CD14-positive monocyte (primary cell): ENCODE results near the gene NEK6. TPM values are rescaled to one million over a fixed set of nuclear protein-coding genes. Genes with fewer than 3 reads are reported as not detected.

Source experiments
- DNase-seq, 3 donors: peaks; one replicate each; pipeline ENCODE4 v3.0.0-alpha.2; 2011 to 2022
- H2AFZ ChIP-seq: 2 replicates; pipeline ENCODE4 v1.6.0; 2012; ENCODE audit warnings: mild to moderate bottlenecking, low read depth, low read length, inconsistent platforms; ENCODE audit not compliant: insufficient read depth, poor library complexity, severe bottlenecking
- H3K27ac ChIP-seq, 2 donors: 1 replicate in 1 of 2; 2 replicates in 1 of 2; pipeline ENCODE4 v1.5.1; 2012 to 2013; ENCODE audit warnings: low read length in 2 of 2, control low read depth in 1 of 2, inconsistent platforms in 1 of 2, low read depth in 1 of 2, mild to moderate bottlenecking in 1 of 2
- H3K27me3 ChIP-seq, 2 donors: one replicate each; pipeline versions ENCODE4 v1.6.0 to v1.6.1; 2011 to 2013; ENCODE audit warnings: low read length in 2 of 2; ENCODE audit not compliant: control insufficient read depth in 2 of 2, insufficient read depth in 2 of 2
- H3K36me3 ChIP-seq, 2 donors: replicated peaks in 1 of 2; 1 replicate in 1 of 2; 2 replicates in 1 of 2; pipeline versions ENCODE4 v1.5.1 to v1.6.1; 2012 to 2013; ENCODE audit warnings: low read length in 2 of 2, control low read depth in 1 of 2, inconsistent platforms in 1 of 2, mild to moderate bottlenecking in 1 of 2; ENCODE audit not compliant: insufficient read depth in 2 of 2, control insufficient read depth in 1 of 2
- H3K4me1 ChIP-seq, 2 donors: 1 replicate in 1 of 2; 2 replicates in 1 of 2; pipeline versions ENCODE4 v1.5.1 to v1.6.1; 2012 to 2013; ENCODE audit warnings: low read length in 2 of 2, control low read depth in 1 of 2, inconsistent platforms in 1 of 2, mild to moderate bottlenecking in 1 of 2, moderate library complexity in 1 of 2; ENCODE audit not compliant: insufficient read depth in 2 of 2, control insufficient read depth in 1 of 2
- H3K4me2 ChIP-seq: replicated peaks from 2 replicates; pipeline ENCODE3; 2012; ENCODE audit warnings: low read length, moderate library complexity, mild to moderate bottlenecking; ENCODE audit not compliant: poor library complexity, severe bottlenecking; ENCODE audit errors: extremely low read depth
- H3K4me3 ChIP-seq, 3 experiments: fragments of 200-600 bp in 1 of 3; sonication (generic) in 1 of 3; replicated peaks in 1 of 3; 1 replicate in 2 of 3; 2 replicates in 1 of 3; pipeline ENCODE4 v1.5.1; 2011 to 2013; ENCODE audit warnings: low read length in 3 of 3, mild to moderate bottlenecking in 3 of 3, control low read depth in 2 of 3, low read depth in 2 of 3, inconsistent platforms in 1 of 3, moderate library complexity in 1 of 3
- H3K79me2 ChIP-seq: 2 replicates; pipeline ENCODE4 v1.6.0; 2012; ENCODE audit warnings: mild to moderate bottlenecking, control low read depth, inconsistent platforms, low read length, moderate library complexity; ENCODE audit not compliant: insufficient read depth
- H3K9ac ChIP-seq: 2 replicates; pipeline ENCODE4 v1.6.0; 2017; ENCODE audit warnings: low read length, mild to moderate bottlenecking; ENCODE audit not compliant: insufficient read depth, poor library complexity, severe bottlenecking
- H3K9me3 ChIP-seq, 2 donors: replicated peaks in 1 of 2; 1 replicate in 1 of 2; 2 replicates in 1 of 2; pipeline versions ENCODE4 v1.5.1 to v1.6.1; 2012 to 2013; ENCODE audit warnings: low read length in 2 of 2, control low read depth in 1 of 2; ENCODE audit not compliant: control insufficient read depth in 1 of 2, insufficient read depth in 1 of 2
- H4K20me1 ChIP-seq: 2 replicates; pipeline ENCODE4 v1.6.0; 2012; ENCODE audit warnings: mild to moderate bottlenecking, low read length, control low read depth, moderate library complexity; ENCODE audit not compliant: insufficient read depth
- H3K27ac Mint-ChIP-seq, 7 donors: one replicate each; pipeline ENCODE4 v1.8.0; 2020; ENCODE audit warnings: mild to moderate bottlenecking in 7 of 7, mixed read lengths in 7 of 7, moderate library complexity in 6 of 7, inconsistent platforms in 2 of 7
- H3K27me3 Mint-ChIP-seq, 3 donors: one replicate each; pipeline ENCODE4 v1.8.0; 2021 to 2022; ENCODE audit warnings: low read depth in 3 of 3, mild to moderate bottlenecking in 3 of 3, mixed read lengths in 3 of 3, moderate library complexity in 3 of 3, inconsistent platforms in 1 of 3
- H3K36me3 Mint-ChIP-seq, 2 donors: one replicate each; pipeline ENCODE4 v1.8.0; 2020; ENCODE audit warnings: mixed read lengths in 2 of 2, inconsistent platforms in 1 of 2, mild to moderate bottlenecking in 1 of 2
- H3K4me1 Mint-ChIP-seq: one replicate; pipeline ENCODE4 v1.8.0; 2020; ENCODE audit warnings: mild to moderate bottlenecking, mixed read lengths
- H3K4me3 Mint-ChIP-seq, 2 donors: one replicate each; pipeline ENCODE4 v1.8.0; 2020; ENCODE audit warnings: mild to moderate bottlenecking in 2 of 2, mixed read lengths in 2 of 2, moderate library complexity in 1 of 2
- H3K9me3 Mint-ChIP-seq, 7 donors: one replicate each; pipeline ENCODE4 v1.8.0; 2020 to 2022; ENCODE audit warnings: mixed read lengths in 7 of 7, mild to moderate bottlenecking in 6 of 7, moderate library complexity in 6 of 7, inconsistent platforms in 2 of 7
- CTCF ChIP-seq: fragments of 200-600 bp; IDR thresholded peaks from one replicate; pipeline ENCODE4 v1.8.0; 2022; ENCODE audit warnings: antibody characterized with exemption, mild to moderate bottlenecking
- WGBS: methylation state at CpG from one replicate; pipeline ENCODE4 v1.1.5; 2013; ENCODE audit warnings: missing lambda C conversion rate; ENCODE audit not compliant: insufficient coverage; 5-methylcytosine and 5-hydroxymethylcytosine counted together
- intact Hi-C, 2 donors: fragments of 100-400 bp; cut with micrococcal nuclease; formaldehyde crosslinking; loops; one replicate each; pipeline versions ENCODE4 v1.15.0 to v1.15.1; 2023
- polyA plus RNA-seq, 3 donors: library from polyadenylated mRNA; depleted of rRNA in 1 of 3; unstranded in 2 of 3; stranded (reverse) in 1 of 3; fragments of 300-500 nt in 2 of 3; fragments of >200 nt in 1 of 3; fragmentation: Illumina TruSeq in 2 of 3; gene quantifications; 1 replicate in 2 of 3; 2 replicates in 1 of 3; pipeline ENCODE4 v1.2.3, GENCODE V29; 2012 to 2021

NEK6 gene
- polyA plus RNA-seq, 3 donors: 26.1 to 46.0 (median 35.8) TPM

- peak overlapping the region in 1 of 2 donors; percentile 97 for H3K27ac ChIP-seq
- WGBS: 98% methylated on average over 11 of the region's 12 CpGs
- H3K4me1 ChIP-seq: peaks cover 66 to 79% of the 10 kb centered on the region in 2 donors
- H3K4me3 ChIP-seq: peak overlapping the region in 1 of 3 experiments; percentile 55
- H4K20me1 ChIP-seq: no peaks in the 10 kb centered on the region
- no peaks in the 10 kb centered on the region for H3K79me2 ChIP-seq
- Mint-ChIP-seq H3K27ac (peak overlapping the region in 1 of 7 donors; percentile 81), H3K9me3 (no peaks in the 10 kb centered on the region), H3K36me3 (no peaks in the 10 kb centered on the region), H3K4me3 (no peak overlapping the region), H3K27me3 (no peaks in the 10 kb centered on the region), H3K4me1 (peaks cover 78% of the 10 kb centered on the region)
- H3K27me3 ChIP-seq: no peaks in the 10 kb centered on the region
- no peak for DNase-seq
- TF ChIP-seq CTCF: no peak
- no peaks in the 10 kb centered on the region for H3K36me3 ChIP-seq
- H2AFZ ChIP-seq: no peak overlapping the region
- no peak overlapping the region for H3K9ac ChIP-seq
- H3K9me3 ChIP-seq: no peaks in the 10 kb centered on the region
- H3K4me2 ChIP-seq: peak overlapping the region; percentile 53
- intact Hi-C loops: no loop called here
These were observed 44.4 kb upstream of the NEK6 start for GRCh38 chr9:124213396-124213795.

- no peaks in the 10 kb centered on the region for H3K79me2 ChIP-seq
- no peaks in the 10 kb centered on the region for H3K36me3 ChIP-seq
- DNase-seq: peak in 2 of 3 donors; percentile 60 to 66
- H3K4me1 Mint-ChIP-seq: peaks cover 78% of the 10 kb centered on the region
- H3K36me3 Mint-ChIP-seq: no peaks in the 10 kb centered on the region
- no peaks in the 10 kb centered on the region for H3K9me3 Mint-ChIP-seq
- peak overlapping the region; percentile 49 to 67 for H3K4me3 Mint-ChIP-seq
- peak overlapping the region; percentile 73 for H2AFZ ChIP-seq
- H3K9ac ChIP-seq: no peak overlapping the region
- H3K4me3 ChIP-seq: peak overlapping the region in 1 of 3 experiments; percentile 55
- peak overlapping the region; percentile 26 to 97 for H3K27ac ChIP-seq
- H3K9me3 ChIP-seq: no peaks in the 10 kb centered on the region
- no peaks in the 10 kb centered on the region for H3K27me3 Mint-ChIP-seq
- H3K4me1 ChIP-seq: peaks cover 66 to 79% of the 10 kb centered on the region in 2 donors
- H3K27me3 ChIP-seq: no peaks in the 10 kb centered on the region
- WGBS: 61% methylated on average over 2 of the region's 8 CpGs
- intact Hi-C loops: no loop called here
- TF ChIP-seq CTCF: no peak
- H4K20me1 ChIP-seq: no peaks in the 10 kb centered on the region
- peak overlapping the region; percentile 53 for H3K4me2 ChIP-seq
- H3K27ac Mint-ChIP-seq: peak overlapping the region in 6 of 7 donors; percentile 24 to 89 (median 83)
These were observed 43.6 kb upstream of the NEK6 start for GRCh38 chr9:124214116-124214515.
